Measurements from ENCODE around the gene MN1. TPM values are rescaled to one million over a fixed set of nuclear protein-coding genes. Genes with fewer than 3 reads are reported as not detected.

Gene MN1
- polyA plus RNA-seq, 3 donors, result 0.06 to 0.38 (median 0.29) TPM

DNA sequence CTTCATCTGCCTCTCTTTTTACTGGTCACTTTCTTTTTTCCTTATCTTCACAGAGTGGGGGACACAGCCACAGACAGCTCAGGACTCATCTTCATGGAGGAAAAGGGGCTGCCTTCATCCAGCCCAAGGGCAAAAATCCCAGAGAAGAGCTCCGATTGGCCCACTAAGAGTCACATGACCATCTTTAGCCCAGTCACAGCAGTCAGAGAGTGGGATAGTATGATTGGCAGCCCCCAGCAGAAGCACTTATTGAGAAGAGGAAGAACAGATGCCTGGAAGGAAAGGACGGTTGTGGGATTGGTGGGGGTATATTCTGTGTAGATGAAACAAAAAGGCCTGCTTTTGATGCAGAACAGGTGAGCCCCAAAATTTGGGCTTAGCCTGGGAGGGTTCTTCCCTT lies 77.8 kb downstream of the MN1 start:
- H3K9ac ChIP-seq (ENCODE audit: insufficient read depth, low read length, poor library complexity, severe bottlenecking), result no peak overlapping the region
- no peak overlapping the region for H3K4me2 ChIP-seq (replicated peaks; ENCODE audit: extremely low read depth, low read length, poor library complexity, severe bottlenecking)
- H2AFZ ChIP-seq (ENCODE audit: insufficient read depth, low read depth, low read length, poor library complexity, severe bottlenecking), result no peak overlapping the region
- Mint-ChIP-seq H3K27me3 (ENCODE audit: low read depth in 3 of 3) (peaks cover 0 to 10% (median 0%) of the 10 kb centered on the region in 3 donors), H3K9me3 (peaks cover 1 to 10% (median 3%) of the 10 kb centered on the region in 7 donors), H3K4me1 (peaks cover 36% of the 10 kb centered on the region), H3K36me3 (no peaks in the 10 kb centered on the region), H3K4me3 (no peak overlapping the region), H3K27ac (peak overlapping the region in 3 of 7 donors; percentile 4 to 60 (median 12))
- H3K4me3 ChIP-seq (replicated peaks in 1 of 3; ENCODE audit: low read depth in 2 of 3, low read length in 3 of 3), result no peak overlapping the region
- no peaks in the 10 kb centered on the region for H3K36me3 ChIP-seq (replicated peaks in 1 of 2; ENCODE audit: control insufficient read depth in 1 of 2, insufficient read depth in 2 of 2, low read length in 2 of 2)
- 75% methylated on average over 2 of the region's 2 CpGs for WGBS (ENCODE audit: insufficient coverage)
- no peaks in the 10 kb centered on the region for H4K20me1 ChIP-seq (ENCODE audit: insufficient read depth, low read length)
- intact Hi-C loops (cut with micrococcal nuclease), result no loop called here
- DNase-seq, result no peak
- no peaks in the 10 kb centered on the region for H3K9me3 ChIP-seq (replicated peaks in 1 of 2; ENCODE audit: control insufficient read depth in 1 of 2, insufficient read depth in 1 of 2, low read length in 2 of 2)
- no peaks in the 10 kb centered on the region for H3K79me2 ChIP-seq (ENCODE audit: insufficient read depth, low read length)
- H3K27me3 ChIP-seq (ENCODE audit: control insufficient read depth in 2 of 2, insufficient read depth in 2 of 2, low read length in 2 of 2), result no peaks in the 10 kb centered on the region
- peaks cover 32 to 37% of the 10 kb centered on the region in 2 donors for H3K4me1 ChIP-seq (ENCODE audit: control insufficient read depth in 1 of 2, insufficient read depth in 2 of 2, low read length in 2 of 2)
- H3K27ac ChIP-seq (ENCODE audit: low read depth in 1 of 2, low read length in 2 of 2), result no peak overlapping the region
- TF ChIP-seq CTCF (IDR thresholded peaks at IDR 0.05), result no peak

DNA sequence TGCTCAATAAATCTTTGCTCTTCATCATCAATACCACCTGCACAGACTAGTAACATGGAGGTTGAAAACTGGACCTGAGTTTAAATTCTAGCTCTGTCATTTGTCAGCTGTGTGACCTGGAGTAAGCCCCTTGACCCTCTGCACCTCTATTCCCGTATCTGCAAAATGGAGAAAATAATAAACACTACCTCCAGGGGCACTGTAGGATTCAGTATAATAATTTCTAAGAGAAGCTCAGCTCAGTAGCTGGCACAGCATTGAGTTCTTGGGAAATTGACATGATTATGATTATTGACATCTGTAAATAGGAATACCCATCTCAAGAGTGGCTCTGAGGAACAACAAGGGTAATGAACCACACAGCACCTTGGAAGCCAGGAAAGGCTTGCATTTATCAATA lies 78.4 kb downstream of the MN1 start:
- H3K9me3 Mint-ChIP-seq, result peaks cover 1 to 10% (median 3%) of the 10 kb centered on the region in 7 donors
- Histone ChIP-seq H3K36me3 (replicated peaks in 1 of 2; ENCODE audit: control insufficient read depth in 1 of 2, insufficient read depth in 2 of 2, low read length in 2 of 2) (no peaks in the 10 kb centered on the region), H3K79me2 (ENCODE audit: insufficient read depth, low read length) (no peaks in the 10 kb centered on the region), H3K4me2 (replicated peaks; ENCODE audit: extremely low read depth, low read length, poor library complexity, severe bottlenecking) (no peak overlapping the region), H3K4me1 (ENCODE audit: control insufficient read depth in 1 of 2, insufficient read depth in 2 of 2, low read length in 2 of 2) (peaks cover 35 to 40% of the 10 kb centered on the region in 2 donors), H3K27ac (ENCODE audit: low read depth in 1 of 2, low read length in 2 of 2) (no peak overlapping the region), H3K27me3 (ENCODE audit: control insufficient read depth in 2 of 2, insufficient read depth in 2 of 2, low read length in 2 of 2) (no peaks in the 10 kb centered on the region), H2AFZ (ENCODE audit: insufficient read depth, low read depth, low read length, poor library complexity, severe bottlenecking) (no peak overlapping the region), H4K20me1 (ENCODE audit: insufficient read depth, low read length) (no peaks in the 10 kb centered on the region), H3K9ac (ENCODE audit: insufficient read depth, low read length, poor library complexity, severe bottlenecking) (no peak overlapping the region), H3K9me3 (replicated peaks in 1 of 2; ENCODE audit: control insufficient read depth in 1 of 2, insufficient read depth in 1 of 2, low read length in 2 of 2) (no peaks in the 10 kb centered on the region), H3K4me3 (replicated peaks in 1 of 3; ENCODE audit: low read depth in 2 of 3, low read length in 3 of 3) (no peak overlapping the region)
- peaks cover 40% of the 10 kb centered on the region for H3K4me1 Mint-ChIP-seq
- H3K27ac Mint-ChIP-seq, result peak overlapping the region in 3 of 7 donors; percentile 12 to 51 (median 48)
- H3K4me3 Mint-ChIP-seq, result no peak overlapping the region
- no peak for DNase-seq
- H3K36me3 Mint-ChIP-seq, result no peaks in the 10 kb centered on the region
- H3K27me3 Mint-ChIP-seq (ENCODE audit: low read depth in 3 of 3), result peaks cover 0 to 11% (median 0%) of the 10 kb centered on the region in 3 donors
- no CpG with 5 or more reads among the region's 1 CpG for WGBS (ENCODE audit: insufficient coverage)
- TF ChIP-seq CTCF (IDR thresholded peaks at IDR 0.05), result peak; percentile 21
- intact Hi-C loops (cut with micrococcal nuclease), result no loop called here

All from CD14-positive monocyte (primary cell).